IMR-90 (cell line): ENCODE results near the gene WDR5. TPM values are rescaled to one million over a fixed set of nuclear protein-coding genes. Genes with fewer than 3 reads are reported as not detected.

ENCODE experiments used
- ATAC-seq: fragments of 200-7000 bp; cut with Tn5 transposase; 2 replicates; pipeline ENCODE4 v1.9.1; 2020; ENCODE audit warnings: low read depth, mild to moderate bottlenecking, moderate library complexity
- BruUV-seq: library from RNA; stranded (reverse); fragments of 400-500 nt; replicated peaks from 2 replicates; lab custom pipeline; 2021; lab: Mats Ljungman, UMichigan
- CTCF ChIA-PET: fragments of 300-600 bp; formaldehyde crosslinking; extraction: SDS; loops from one replicate; lab custom pipeline; 2021; ENCODE audit warnings: antibody characterized with exemption; lab: Yijun Ruan, JAX
- POLR2A ChIA-PET: fragments of 300-600 bp; sonication (Branson Sonifier 250); formaldehyde crosslinking; loops from one replicate; lab custom pipeline; 2022; ENCODE audit warnings: antibody characterized with exemption; ENCODE audit not compliant: unreplicated experiment; lab: Charles Lee
- DNase-seq: peaks from one replicate; pipeline ENCODE4 v3.0.0; 2013
- H2AFZ ChIP-seq: replicated peaks from 2 replicates; pipeline ENCODE3; 2013; ENCODE audit warnings: low read length, mild to moderate bottlenecking; ENCODE audit not compliant: poor library complexity
- H2AK5ac ChIP-seq: 2 replicates; pipeline ENCODE4 v1.6.1; 2013; ENCODE audit warnings: low read depth, low read length, inconsistent platforms
- H2AK9ac ChIP-seq: replicated peaks from 2 replicates; pipeline ENCODE3; 2013; ENCODE audit warnings: mild to moderate bottlenecking, low read depth, low read length, moderate library complexity; ENCODE audit not compliant: poor library complexity
- H2BK120ac ChIP-seq: 2 replicates; pipeline ENCODE4 v1.6.1; 2013; ENCODE audit warnings: low read depth, low read length, inconsistent platforms
- H2BK15ac ChIP-seq: 3 replicates; pipeline ENCODE4 v1.6.1; 2013; ENCODE audit warnings: low read depth, low read length, inconsistent platforms
- H2BK20ac ChIP-seq: 2 replicates; pipeline ENCODE4 v1.6.1; 2013; ENCODE audit warnings: low read depth, mild to moderate bottlenecking, inconsistent platforms, low read length, moderate library complexity
- H2BK5ac ChIP-seq: 2 replicates; pipeline ENCODE4 v1.6.1; 2013; ENCODE audit warnings: mild to moderate bottlenecking, low read depth, low read length, inconsistent platforms; ENCODE audit not compliant: poor library complexity, severe bottlenecking
- H3K14ac ChIP-seq: replicated peaks from 2 replicates; pipeline ENCODE4 v1.6.1; 2013; ENCODE audit warnings: low read depth, low read length, inconsistent platforms
- H3K18ac ChIP-seq: 2 replicates; pipeline ENCODE4 v1.6.1; 2013; ENCODE audit warnings: low read depth, low read length, control low read depth
- H3K23ac ChIP-seq: 2 replicates; pipeline ENCODE4 v1.6.1; 2013; ENCODE audit warnings: low read depth, low read length, inconsistent platforms
- H3K27ac ChIP-seq: 2 replicates; pipeline ENCODE4 v1.5.1; 2013; ENCODE audit warnings: mild to moderate bottlenecking, control low read depth, low read length; ENCODE audit not compliant: insufficient read depth
- H3K27me3 ChIP-seq: 2 replicates; pipeline ENCODE4 v1.6.1; 2013; ENCODE audit warnings: low read length; ENCODE audit not compliant: control insufficient read depth, insufficient read depth
- H3K36me3 ChIP-seq: 2 replicates; pipeline ENCODE4 v1.6.1; 2013; ENCODE audit warnings: low read length, mixed read lengths; ENCODE audit not compliant: control insufficient read depth, insufficient read depth
- H3K4ac ChIP-seq: 2 replicates; pipeline ENCODE4 v1.6.1; 2013; ENCODE audit warnings: low read depth, low read length, inconsistent platforms
- H3K4me1 ChIP-seq: 2 replicates; pipeline ENCODE4 v1.6.1; 2013; ENCODE audit warnings: low read length, mixed read lengths; ENCODE audit not compliant: control insufficient read depth, insufficient read depth
- H3K4me2 ChIP-seq: 2 replicates; pipeline ENCODE4 v1.6.1; 2013; ENCODE audit warnings: low read depth, mild to moderate bottlenecking, control low read depth, low read length, moderate library complexity
- H3K4me3 ChIP-seq: 2 replicates; pipeline ENCODE4 v1.5.1; 2013; ENCODE audit warnings: low read depth, mild to moderate bottlenecking, control low read depth, low read length, moderate library complexity; ENCODE audit not compliant: insufficient read depth
- H3K56ac ChIP-seq: 2 replicates; pipeline ENCODE4 v1.6.1; 2013; ENCODE audit warnings: low read length, inconsistent platforms; ENCODE audit not compliant: insufficient read depth; ENCODE audit errors: extremely low read depth
- H3K79me1 ChIP-seq, 2 experiments: 2 replicates each; pipeline ENCODE4 v1.6.1; 2013; ENCODE audit warnings: low read length in 2 of 2, inconsistent platforms in 1 of 2, low read depth in 1 of 2
- H3K9ac ChIP-seq: 2 replicates; pipeline ENCODE4 v1.6.1; 2013; ENCODE audit warnings: low read depth, low read length, control low read depth
- H3K9me1 ChIP-seq: 2 replicates; pipeline ENCODE4 v1.6.1; 2013; ENCODE audit warnings: low read length, inconsistent platforms; ENCODE audit not compliant: insufficient read depth
- H3K9me3 ChIP-seq: 2 replicates; pipeline ENCODE4 v1.6.1; 2013; ENCODE audit warnings: low read length; ENCODE audit not compliant: control insufficient read depth, insufficient read depth
- H4K20me1 ChIP-seq: 2 replicates; pipeline ENCODE4 v1.6.1; 2013; ENCODE audit warnings: low read length, inconsistent platforms; ENCODE audit not compliant: insufficient read depth
- H4K5ac ChIP-seq: 2 replicates; pipeline ENCODE4 v1.6.1; 2013; ENCODE audit warnings: mild to moderate bottlenecking, low read depth, low read length, control low read depth
- H4K8ac ChIP-seq, 2 experiments: 2 replicates each; pipeline ENCODE4 v1.6.1; 2013; ENCODE audit warnings: low read depth in 2 of 2, low read length in 2 of 2, control low read depth in 1 of 2, inconsistent platforms in 1 of 2
- H4K91ac ChIP-seq: 2 replicates; pipeline ENCODE4 v1.6.1; 2013; ENCODE audit warnings: low read depth, low read length, inconsistent platforms; ENCODE audit not compliant: insufficient read depth
- CHD1 ChIP-seq: IDR thresholded peaks from 2 replicates; pipeline ENCODE4 v1.6.1; 2012; ENCODE audit warnings: low read depth, low read length, improper control_type of control experiment
- MXI1 ChIP-seq: IDR thresholded peaks from 2 replicates; pipeline ENCODE4 v1.6.1; 2012; ENCODE audit warnings: low read depth, mild to moderate bottlenecking, low read length, moderate library complexity, borderline replicate concordance
- USF2 ChIP-seq: fragments of 150-350 bp; IDR thresholded peaks from 2 replicates; pipeline ENCODE4 v1.6.1; 2017; ENCODE audit warnings: mild to moderate bottlenecking, antibody characterized with exemption, low read length, low read depth
- WGBS, 2 experiments: methylation state at CpG; one replicate each; pipeline versions ENCODE4 v1.1.5 to v1.1.7; 2013; ENCODE audit warnings: missing lambda C conversion rate in 2 of 2; ENCODE audit not compliant: insufficient read length in 1 of 2; ENCODE audit errors: extremely low coverage in 2 of 2; 5-methylcytosine and 5-hydroxymethylcytosine counted together
- dilution Hi-C: fragments of 300-500 bp; cut with HindIII; formaldehyde crosslinking; loops from one replicate; pipeline ENCODE4 v1.14.3; 2018; ENCODE audit warnings: low sequenced_read_pairs; ENCODE audit not compliant: unreplicated experiment
- in situ Hi-C: fragments of 300-500 bp; cut with MboI; formaldehyde crosslinking; loops from 3 replicates; pipeline ENCODE4 v1.14.3; 2019; ENCODE audit warnings: low sequenced_read_pairs, inconsistent platforms, mixed read lengths
- intact Hi-C: fragments of 100-400 bp; cut with micrococcal nuclease; formaldehyde crosslinking; loops from 2 replicates; pipeline ENCODE4 v1.10.0; 2022
- polyA plus RNA-seq, 3 experiments: library from polyadenylated mRNA; depleted of rRNA; stranded (reverse); fragments of >200 nt; gene quantifications; 2 replicates each; pipeline ENCODE4 v1.2.3, GENCODE V29; 2012; ENCODE audit warnings: low replicate concordance in 1 of 3
- total RNA-seq: library from RNA; depleted of rRNA; stranded (reverse); fragments of >200 nt; gene quantifications from 2 replicates; pipeline ENCODE4 v1.2.3, GENCODE V29; 2012

WDR5 gene
- total and polyA plus RNA-seq, 2 of the 4 experiments (the other 2 are of a cell fraction): 18.3 to 26.6 TPM

GRCh38 chr9:134188386-134189144 lies 52.7 kb downstream of the WDR5 start:
- ATAC-seq (peak; percentile 35; the same call in 1 of the 2 replicates), DNase-seq (no peak)
- peak overlapping the region; percentile 79 for H3K4ac ChIP-seq
- no peak overlapping the region for H2BK120ac ChIP-seq
- no peak overlapping the region for H2AFZ ChIP-seq
- H2BK20ac ChIP-seq: no peak overlapping the region
- H2BK5ac ChIP-seq: no peak overlapping the region
- H3K9me3 ChIP-seq: no peaks in the 10 kb centered on the region
- H2AK5ac ChIP-seq: peak overlapping the region; percentile 62
- H3K79me1 ChIP-seq: no peaks in the 10 kb centered on the region
- intact Hi-C loops: loop anchor here (5.0 kb wide), 1 partner anchor 139 kb away; the partner anchor contains the start of gene RXRA
- peaks cover 26% of the 10 kb centered on the region for H3K27me3 ChIP-seq
- no peak overlapping the region for H3K14ac ChIP-seq
- no peak overlapping the region for H4K5ac ChIP-seq
- H3K23ac ChIP-seq: no peak overlapping the region
- peak overlapping the region; percentile 37 for H2AK9ac ChIP-seq
- TF ChIP-seq CHD1 (no peak), USF2 (peak; percentile 60; the same call in 1 of the 2 replicates), MXI1 (peak; percentile 43; the same call in 1 of the 2 replicates)
- H3K56ac ChIP-seq: no peak overlapping the region
- BruUV-seq: no TSS peak
- no peaks in the 10 kb centered on the region; the same call in 1 of the 2 replicates for H3K9me1 ChIP-seq
- no peak overlapping the region; the same call in 2 of the 3 replicates for H2BK15ac ChIP-seq
- no peak overlapping the region; the same call in 1 of the 2 replicates for H3K18ac ChIP-seq
- no peak overlapping the region for H3K9ac ChIP-seq
- CTCF ChIA-PET: no interaction called here
- no peak overlapping the region for H3K4me2 ChIP-seq
- H3K4me1 ChIP-seq: peaks cover 12% of the 10 kb centered on the region; the same call in 1 of the 2 replicates
- POLR2A ChIA-PET: no interaction called here
- H3K4me3 ChIP-seq: no peak overlapping the region
- WGBS, 2 experiments: no CpG with 5 or more reads among the region's 23 CpGs
- H3K36me3 ChIP-seq: no peaks in the 10 kb centered on the region
- H4K20me1 ChIP-seq: no peaks in the 10 kb centered on the region; the same call in 1 of the 2 replicates
- no peak overlapping the region for H4K8ac ChIP-seq
- in situ Hi-C loops: no loop called here
- H3K27ac ChIP-seq: no peak overlapping the region
- no peak overlapping the region for H4K91ac ChIP-seq
- dilution Hi-C loops: no loop called here
